GM12873 (cell line): ENCODE data around the gene QSOX2.

Experiments
- TF ChIP-seq, protein P1 (sequence below): IDR thresholded peaks from 2 replicates; pipeline ENCODE4 v1.5.1; 2012; ENCODE audit warnings: low read depth, mild to moderate bottlenecking, moderate library complexity, low read length, control low read depth; ENCODE audit not compliant: insufficient read depth; ENCODE audit errors: missing control alignments

QSOX2 gene

DNA sequence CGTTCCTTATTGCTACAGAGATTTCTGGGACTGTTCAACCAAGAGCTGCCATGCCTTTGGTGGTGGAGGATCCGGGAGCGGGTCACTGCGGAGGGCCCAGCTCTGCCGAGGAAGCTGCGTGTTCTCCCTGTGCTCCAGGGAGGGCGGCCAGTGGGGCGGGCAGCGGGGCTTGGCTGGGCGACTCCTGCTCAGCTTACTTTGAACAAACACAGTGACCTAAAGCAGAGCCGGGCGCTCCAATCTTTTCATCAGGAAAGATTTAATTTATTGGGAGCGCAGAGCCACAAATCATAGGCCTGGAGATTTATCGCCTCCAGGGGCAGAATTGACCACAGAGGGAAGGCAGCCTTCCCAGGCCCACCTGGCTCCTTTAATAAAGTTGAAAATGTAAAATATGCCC lies 68.4 kb downstream of the QSOX2 start:
- TF ChIP-seq, protein P1, sequence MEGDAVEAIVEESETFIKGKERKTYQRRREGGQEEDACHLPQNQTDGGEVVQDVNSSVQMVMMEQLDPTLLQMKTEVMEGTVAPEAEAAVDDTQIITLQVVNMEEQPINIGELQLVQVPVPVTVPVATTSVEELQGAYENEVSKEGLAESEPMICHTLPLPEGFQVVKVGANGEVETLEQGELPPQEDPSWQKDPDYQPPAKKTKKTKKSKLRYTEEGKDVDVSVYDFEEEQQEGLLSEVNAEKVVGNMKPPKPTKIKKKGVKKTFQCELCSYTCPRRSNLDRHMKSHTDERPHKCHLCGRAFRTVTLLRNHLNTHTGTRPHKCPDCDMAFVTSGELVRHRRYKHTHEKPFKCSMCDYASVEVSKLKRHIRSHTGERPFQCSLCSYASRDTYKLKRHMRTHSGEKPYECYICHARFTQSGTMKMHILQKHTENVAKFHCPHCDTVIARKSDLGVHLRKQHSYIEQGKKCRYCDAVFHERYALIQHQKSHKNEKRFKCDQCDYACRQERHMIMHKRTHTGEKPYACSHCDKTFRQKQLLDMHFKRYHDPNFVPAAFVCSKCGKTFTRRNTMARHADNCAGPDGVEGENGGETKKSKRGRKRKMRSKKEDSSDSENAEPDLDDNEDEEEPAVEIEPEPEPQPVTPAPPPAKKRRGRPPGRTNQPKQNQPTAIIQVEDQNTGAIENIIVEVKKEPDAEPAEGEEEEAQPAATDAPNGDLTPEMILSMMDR, result no peak

DNA sequence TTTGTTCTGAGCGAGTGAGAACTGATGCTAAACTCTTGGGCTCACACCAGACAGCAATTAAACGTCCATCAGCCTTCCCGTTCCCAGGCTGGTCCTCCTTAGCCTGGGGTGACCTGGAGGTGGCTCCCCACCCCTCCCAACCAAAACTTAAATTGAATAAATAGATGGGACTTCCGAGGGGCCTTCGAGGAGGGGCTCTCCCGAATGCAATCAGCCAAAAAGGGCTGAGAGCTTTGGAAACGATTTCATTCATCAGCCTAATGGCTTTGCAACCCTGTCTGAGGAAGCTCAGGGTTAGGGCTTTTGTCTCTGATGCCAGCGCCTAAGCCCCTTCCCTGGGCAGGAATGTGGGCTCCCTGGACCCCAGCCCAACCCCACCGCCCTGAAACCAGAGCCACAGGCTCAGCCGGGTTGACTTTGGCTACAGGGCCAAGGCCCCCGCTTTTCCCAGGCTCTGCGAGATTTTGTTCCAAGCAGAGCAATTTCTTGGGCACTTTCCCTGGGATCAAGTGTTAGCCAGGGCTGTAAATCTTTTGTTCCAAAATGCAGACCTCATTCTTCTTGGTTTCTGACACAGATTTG lies 69.9 kb downstream of the QSOX2 start:
- TF ChIP-seq, protein P1, result no peak

DNA sequence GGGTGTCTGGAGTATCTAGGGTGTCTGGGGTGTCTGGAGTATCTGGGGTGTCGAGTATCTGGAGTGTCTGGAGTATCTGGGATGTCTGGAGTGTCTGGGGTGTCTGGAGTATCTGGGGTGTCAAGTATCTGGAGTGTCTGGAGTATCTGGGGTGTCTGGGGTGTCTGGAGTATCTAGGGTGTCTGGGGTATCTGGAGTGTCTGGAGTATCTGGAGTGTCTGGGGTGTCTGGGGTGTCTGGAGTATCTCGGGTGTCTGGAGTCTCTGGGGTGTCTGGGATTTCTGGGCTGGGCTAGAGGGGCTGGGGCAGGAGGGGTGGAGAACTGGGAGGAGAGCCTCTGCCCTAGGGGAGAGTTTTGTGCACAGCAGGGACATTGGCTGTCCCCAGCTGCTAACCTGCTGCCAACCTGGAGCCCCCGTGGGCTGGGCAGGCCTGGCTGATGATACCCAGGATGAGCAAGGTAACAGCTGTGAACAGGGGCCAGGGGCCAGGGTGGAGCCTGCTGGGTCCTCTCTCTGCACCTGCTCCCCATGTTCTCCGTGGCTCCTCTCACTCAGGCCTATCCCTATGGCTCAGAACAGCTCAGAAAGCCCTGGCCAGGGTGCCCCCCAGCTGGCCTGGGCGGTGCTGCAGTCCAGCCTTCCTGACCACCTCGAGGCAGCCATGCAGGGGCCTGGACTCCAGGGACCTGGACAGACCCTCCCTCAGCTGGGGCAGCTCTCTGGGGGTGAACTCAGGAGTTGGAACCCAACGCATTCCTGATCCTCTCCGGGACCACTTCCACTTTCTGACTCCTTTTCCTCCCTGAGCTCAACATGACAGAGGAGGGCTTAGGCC lies 70.6 kb downstream of the QSOX2 start:
- TF ChIP-seq, protein P1, result no peak

DNA sequence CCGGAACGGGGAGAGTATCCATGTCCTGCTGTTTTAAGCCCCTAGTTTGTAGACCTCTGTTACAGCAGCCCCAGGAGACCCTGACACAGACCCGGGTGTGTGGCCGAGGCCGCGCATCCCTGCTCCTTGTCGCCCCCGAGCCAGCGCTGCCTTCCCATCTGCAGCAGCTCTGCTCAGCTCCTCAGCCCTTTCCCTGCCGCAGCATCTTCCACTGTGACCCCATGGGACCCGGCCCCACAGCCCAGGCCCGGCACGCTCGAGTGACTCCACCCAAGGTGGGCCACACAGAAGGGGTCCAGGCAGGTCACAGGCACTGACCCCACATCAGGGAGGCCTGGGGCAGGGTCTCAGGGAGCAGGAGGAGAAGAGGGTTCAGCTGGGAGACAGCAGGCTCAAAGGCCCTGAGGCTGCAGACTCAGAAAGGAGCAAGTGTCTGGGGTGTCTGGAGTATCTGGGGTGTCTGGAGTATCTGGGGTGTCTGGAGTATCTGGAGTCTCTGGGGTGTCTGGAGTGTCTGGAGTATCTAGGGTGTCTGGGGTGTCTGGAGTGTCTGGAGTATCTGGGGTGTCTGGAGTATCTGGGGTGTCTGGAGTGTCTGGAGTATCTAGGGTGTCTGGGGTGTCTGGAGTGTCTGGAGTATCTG lies 71.8 kb downstream of the QSOX2 start:
- TF ChIP-seq, protein P1, result no peak

DNA sequence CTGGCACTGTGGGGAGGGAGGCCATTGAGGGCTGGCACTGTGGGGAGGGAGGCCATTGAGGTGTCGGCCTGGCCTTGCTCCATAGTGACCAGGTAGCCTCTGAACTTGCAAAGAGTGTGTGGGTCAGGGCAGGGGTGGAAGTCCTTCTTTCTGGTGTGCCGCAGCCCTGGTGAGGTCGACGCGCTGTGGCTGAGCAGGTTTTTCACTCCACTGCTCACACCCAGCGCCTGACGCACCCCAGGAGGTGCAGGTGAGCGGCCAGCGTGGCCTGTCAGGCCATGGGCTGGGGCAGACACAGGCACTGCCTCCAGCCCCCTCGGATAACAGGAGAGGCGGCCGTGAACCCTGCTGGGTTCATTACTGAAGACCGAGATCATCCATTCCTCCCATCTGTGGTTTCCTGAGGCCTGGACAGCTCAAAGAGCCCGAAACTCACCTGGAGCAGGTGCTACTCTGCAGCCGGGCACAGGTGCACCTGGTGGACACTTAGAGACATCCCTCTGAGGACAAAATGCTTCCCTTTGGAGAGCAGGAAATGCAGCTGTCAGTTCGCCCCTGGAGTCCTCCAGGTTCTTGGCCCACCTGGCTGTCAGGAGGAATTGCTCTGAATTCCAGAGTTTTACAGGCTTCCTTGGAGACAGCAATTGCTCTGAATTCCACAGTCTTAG lies 73.1 kb downstream of the QSOX2 start:
- TF ChIP-seq, protein P1, result no peak

DNA sequence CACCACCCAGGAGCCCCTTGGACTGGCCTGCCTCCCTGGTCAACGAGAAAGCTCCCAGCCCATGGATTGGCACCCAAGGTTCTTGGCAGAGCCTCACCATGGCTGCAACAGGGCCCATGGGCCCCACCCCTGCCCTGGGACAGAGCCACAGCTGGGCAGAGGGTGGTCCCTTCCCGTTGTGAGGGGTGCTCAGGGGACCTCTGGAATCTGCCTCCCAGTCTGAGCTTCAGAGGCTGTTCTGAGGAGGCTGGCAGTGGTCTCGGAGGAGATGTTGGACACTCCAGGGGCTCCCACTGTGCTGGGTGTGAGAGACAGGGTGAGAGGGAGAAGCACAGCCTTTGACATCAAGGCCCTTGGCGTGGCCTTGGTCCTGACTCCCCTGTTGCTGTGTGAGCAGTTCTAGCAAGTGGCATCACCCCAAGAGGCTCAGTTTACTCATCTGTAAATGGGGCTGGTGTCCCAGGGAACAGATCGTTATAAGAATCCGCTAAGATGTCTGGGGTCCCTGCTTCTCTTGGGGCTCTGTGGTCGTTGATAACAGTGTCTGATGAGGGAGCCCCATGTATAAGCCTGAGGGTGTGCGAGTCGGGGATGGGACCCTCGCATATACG lies 73.7 kb downstream of the QSOX2 start:
- TF ChIP-seq, protein P1, result no peak
